ENCODE measurements around the gene PLRG1. TPM values are rescaled to one million over a fixed set of nuclear protein-coding genes. Genes with fewer than 3 reads are reported as not detected.

The PLRG1 gene
- total RNA-seq, 3 donors from 2014 or later, result 38.1 to 61.2 (median 54.4) TPM

GRCh38 chr4:154559141-154559493, 8.9 kb upstream of the PLRG1 start:
- no peaks in the 10 kb centered on the region for H3K36me3 ChIP-seq
- no peak overlapping the region for H3K27ac ChIP-seq
- TF ChIP-seq CTCF (IDR thresholded peaks at IDR 0.05) (no peak), POLR2AphosphoS5 (IDR thresholded peaks at IDR 0.05) (no peak), POLR2A (IDR thresholded peaks at IDR 0.05) (no peak)
- H3K4me1 ChIP-seq, result no peaks in the 10 kb centered on the region
- H3K9me3 ChIP-seq, result no peaks in the 10 kb centered on the region
- H3K27me3 ChIP-seq, result no peaks in the 10 kb centered on the region
- no peak for DNase-seq (ENCODE audit: low spot score in 2 of 2)
- no peak overlapping the region for H3K4me3 ChIP-seq
- intact Hi-C loops (cut with DNase I; ENCODE audit: low total_unique reads), result no loop called here

- Histone ChIP-seq H3K27ac (no peak overlapping the region), H3K9me3 (no peaks in the 10 kb centered on the region), H3K4me3 (no peak overlapping the region), H3K27me3 (no peaks in the 10 kb centered on the region), H3K36me3 (no peaks in the 10 kb centered on the region), H3K4me1 (peaks cover 0 to 10% of the 10 kb centered on the region in 2 donors)
- DNase-seq (ENCODE audit: low spot score in 2 of 2), result peak; percentile 65 to 82
- intact Hi-C loops (cut with DNase I; ENCODE audit: low total_unique reads), result no loop called here
- TF ChIP-seq POLR2AphosphoS5 (IDR thresholded peaks at IDR 0.05) (peak in 1 of 3 donors; percentile 31), CTCF (IDR thresholded peaks at IDR 0.05) (peak; percentile 26 to 73 (median 68)), POLR2A (IDR thresholded peaks at IDR 0.05) (no peak)
Observed at GRCh38 chr4:154551872-154552686, 1.9 kb upstream of the PLRG1 start.

GRCh38 chr4:154545689-154546088, 4.5 kb downstream of the PLRG1 start:
- Histone ChIP-seq H3K36me3 (peaks cover 3% of the 10 kb centered on the region), H3K27ac (no peak overlapping the region), H3K9me3 (no peaks in the 10 kb centered on the region), H3K4me3 (no peak overlapping the region), H3K4me1 (peaks cover 0 to 7% of the 10 kb centered on the region in 2 donors), H3K27me3 (no peaks in the 10 kb centered on the region)
- no peak for DNase-seq (ENCODE audit: low spot score in 2 of 2)
- intact Hi-C loops (cut with DNase I; ENCODE audit: low total_unique reads), result no loop called here
- no peak for TF ChIP-seq POLR2A (IDR thresholded peaks at IDR 0.05)
- no peak for TF ChIP-seq CTCF (IDR thresholded peaks at IDR 0.05)
- TF ChIP-seq POLR2AphosphoS5 (IDR thresholded peaks at IDR 0.05), result no peak

GRCh38 chr4:154542271-154542879, 7.8 kb downstream of the PLRG1 start:
- Histone ChIP-seq H3K4me1 (no peaks in the 10 kb centered on the region), H3K4me3 (no peak overlapping the region), H3K27ac (no peak overlapping the region), H3K27me3 (no peaks in the 10 kb centered on the region), H3K36me3 (peaks cover 12% of the 10 kb centered on the region), H3K9me3 (no peaks in the 10 kb centered on the region)
- no peak for DNase-seq (ENCODE audit: low spot score in 2 of 2)
- intact Hi-C loops (cut with DNase I; ENCODE audit: low total_unique reads), result no loop called here
- no peak for TF ChIP-seq POLR2AphosphoS5 (IDR thresholded peaks at IDR 0.05)
- no peak for TF ChIP-seq CTCF (IDR thresholded peaks at IDR 0.05)
- TF ChIP-seq POLR2A (IDR thresholded peaks at IDR 0.05), result no peak

GRCh38 chr4:154534296-154534695, 15.9 kb downstream of the PLRG1 start:
- Histone ChIP-seq H3K4me1 (peaks cover 0 to 6% of the 10 kb centered on the region in 2 donors), H3K4me3 (no peak overlapping the region), H3K36me3 (no peaks in the 10 kb centered on the region), H3K27ac (no peak overlapping the region), H3K27me3 (no peaks in the 10 kb centered on the region), H3K9me3 (no peaks in the 10 kb centered on the region)
- DNase-seq (ENCODE audit: low spot score in 2 of 2), result no peak
- intact Hi-C loops (cut with DNase I; ENCODE audit: low total_unique reads), result no loop called here
- no peak for TF ChIP-seq POLR2AphosphoS5 (IDR thresholded peaks at IDR 0.05)
- TF ChIP-seq CTCF (IDR thresholded peaks at IDR 0.05), result no peak

Measured in breast epithelium (tissue), 4 donors.